ENCODE results near the gene C1orf167.

DNA sequence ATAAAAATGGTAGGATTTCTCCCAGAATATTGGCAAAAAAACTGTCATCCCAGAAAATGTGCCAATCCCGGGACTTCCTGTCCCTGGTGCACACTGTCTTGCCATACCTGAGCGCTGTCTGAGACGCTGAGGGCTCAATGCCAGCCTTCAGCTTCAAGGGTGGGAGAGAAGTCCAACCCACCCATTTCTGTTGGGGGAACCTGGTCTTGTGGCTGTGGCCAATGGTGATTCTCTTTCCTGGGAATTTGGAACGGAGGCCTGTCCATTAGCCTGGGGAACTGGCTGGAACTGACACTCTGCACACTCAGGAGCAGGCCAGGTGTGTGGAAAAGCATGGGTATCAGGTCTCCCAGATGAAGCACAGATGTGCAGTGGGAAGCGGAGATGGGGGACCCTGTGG lies 37.1 kb downstream of the C1orf167 start:
- TF ChIP-seq CTCF (conservative IDR thresholded peaks at IDR 0.05 in 1 of 2, IDR thresholded peaks at IDR 0.05 in 1 of 2; ENCODE audit: extremely low read depth in 1 of 2, insufficient read depth in 1 of 2, low read depth in 1 of 2, low read length in 2 of 2) (no peak), EZH2 (IDR thresholded peaks at IDR 0.05; ENCODE audit: borderline replicate concordance, low read length) (no peak)

All from mammary epithelial cell (primary cell).